ENCODE measurements around the gene CHEK2. TPM values are rescaled to one million over a fixed set of nuclear protein-coding genes. Genes with fewer than 3 reads are reported as not detected.
"Not testable (repeated sequence)": the region's sequence is repeated elsewhere in the genome, so short reads cannot be mapped to it uniquely, and the experiment has no call there.

The CHEK2 gene
- polyA plus RNA-seq, 4 donors: 6.5 to 25.4 (median 15.0) TPM

GRCh38 chr22:28693041-28693760 is 48.4 kb downstream of the CHEK2 start:
- not testable (repeated sequence) for H3K27ac ChIP-seq (ENCODE audit: low read depth in 1 of 3, low read length in 2 of 3); FAIRE-seq
- 94 to 96% (median 95%) methylated on average over 6 of the region's 6 CpGs for WGBS, 3 donors

GRCh38 chr22:28689796-28690195 is 51.8 kb downstream of the CHEK2 start:
- H3K4me3 ChIP-seq (ENCODE audit: low read depth in 1 of 3, low read length in 3 of 3); FAIRE-seq; H3K4me1 ChIP-seq (ENCODE audit: control insufficient read depth in 3 of 3, insufficient read depth in 2 of 3, low read depth in 1 of 3, low read length in 2 of 3); H3K9me3 ChIP-seq (ENCODE audit: control insufficient read depth in 2 of 2, insufficient read depth in 1 of 2, low read depth in 1 of 2, low read length in 1 of 2); H3K27ac ChIP-seq (ENCODE audit: low read depth in 1 of 3, low read length in 2 of 3); H3K27me3 ChIP-seq (ENCODE audit: control insufficient read depth in 3 of 3, insufficient read depth in 3 of 3, low read length in 3 of 3); DNase-seq: not testable (repeated sequence)
- 88 to 96% (median 94%) methylated on average over 2 of the region's 2 CpGs for WGBS, 3 donors
- H3K36me3 ChIP-seq (ENCODE audit: control insufficient read depth in 3 of 3, insufficient read depth in 2 of 3, low read depth in 1 of 3, low read length in 3 of 3): peaks cover 0 to 10% (median 0%) of the 10 kb centered on the region in 3 donors

More at GRCh38 chr22:28693041-28693760, 48.4 kb downstream of the CHEK2 start:
- not testable (repeated sequence) for H3K4me1 ChIP-seq (ENCODE audit: control insufficient read depth in 3 of 3, insufficient read depth in 2 of 3, low read depth in 1 of 3, low read length in 2 of 3); H3K27me3 ChIP-seq (ENCODE audit: control insufficient read depth in 3 of 3, insufficient read depth in 3 of 3, low read length in 3 of 3); H3K9me3 ChIP-seq (ENCODE audit: control insufficient read depth in 2 of 2, insufficient read depth in 1 of 2, low read depth in 1 of 2, low read length in 1 of 2); DNase-seq; H3K4me3 ChIP-seq (ENCODE audit: low read depth in 1 of 3, low read length in 3 of 3)
- peaks cover 0 to 14% (median 0%) of the 10 kb centered on the region in 3 donors for H3K36me3 ChIP-seq (ENCODE audit: control insufficient read depth in 3 of 3, insufficient read depth in 2 of 3, low read depth in 1 of 3, low read length in 3 of 3)

GRCh38 chr22:28682966-28683365 is 58.7 kb downstream of the CHEK2 start:
- not testable (repeated sequence) for H3K9me3 ChIP-seq (ENCODE audit: control insufficient read depth in 2 of 2, insufficient read depth in 1 of 2, low read depth in 1 of 2, low read length in 1 of 2); DNase-seq; H3K36me3 ChIP-seq (ENCODE audit: control insufficient read depth in 3 of 3, insufficient read depth in 2 of 3, low read depth in 1 of 3, low read length in 3 of 3); H3K27ac ChIP-seq (ENCODE audit: low read depth in 1 of 3, low read length in 2 of 3); H3K4me1 ChIP-seq (ENCODE audit: control insufficient read depth in 3 of 3, insufficient read depth in 2 of 3, low read depth in 1 of 3, low read length in 2 of 3); H3K27me3 ChIP-seq (ENCODE audit: control insufficient read depth in 3 of 3, insufficient read depth in 3 of 3, low read length in 3 of 3); H3K4me3 ChIP-seq (ENCODE audit: low read depth in 1 of 3, low read length in 3 of 3); FAIRE-seq
- 85 to 93% (median 88%) methylated on average over 4 of the region's 4 CpGs for WGBS, 3 donors

GRCh38 chr22:28680813-28681490 is 60.7 kb downstream of the CHEK2 start:
- WGBS, 3 donors: 40 to 78% (median 50%) methylated on average over 4 to 5 of the region's 5 CpGs
- not testable (repeated sequence) for H3K4me3 ChIP-seq (ENCODE audit: low read depth in 1 of 3, low read length in 3 of 3); H3K27me3 ChIP-seq (ENCODE audit: control insufficient read depth in 3 of 3, insufficient read depth in 3 of 3, low read length in 3 of 3); FAIRE-seq; H3K36me3 ChIP-seq (ENCODE audit: control insufficient read depth in 3 of 3, insufficient read depth in 2 of 3, low read depth in 1 of 3, low read length in 3 of 3); H3K9me3 ChIP-seq (ENCODE audit: control insufficient read depth in 2 of 2, insufficient read depth in 1 of 2, low read depth in 1 of 2, low read length in 1 of 2); H3K4me1 ChIP-seq (ENCODE audit: control insufficient read depth in 3 of 3, insufficient read depth in 2 of 3, low read depth in 1 of 3, low read length in 2 of 3)
- peak overlapping the region in 1 of 3 donors; percentile 51 for H3K27ac ChIP-seq (ENCODE audit: low read depth in 1 of 3, low read length in 2 of 3)
- DNase-seq: peak; percentile 55 to 77

GRCh38 chr22:28679611-28680287 is 61.9 kb downstream of the CHEK2 start, which contains the start of gene TTC28:
TSS of gene TTC28 (minus strand) at chr22:28679840. CDS start at chr22:28679723, 117 bp downstream.
- 3 to 7% (median 4%) methylated on average over 44 to 101 of the region's 101 CpGs for WGBS, 3 donors
- not testable (repeated sequence) for H3K4me1 ChIP-seq (ENCODE audit: control insufficient read depth in 3 of 3, insufficient read depth in 2 of 3, low read depth in 1 of 3, low read length in 2 of 3); H3K9me3 ChIP-seq (ENCODE audit: control insufficient read depth in 2 of 2, insufficient read depth in 1 of 2, low read depth in 1 of 2, low read length in 1 of 2); H3K36me3 ChIP-seq (ENCODE audit: control insufficient read depth in 3 of 3, insufficient read depth in 2 of 3, low read depth in 1 of 3, low read length in 3 of 3); H3K27me3 ChIP-seq (ENCODE audit: control insufficient read depth in 3 of 3, insufficient read depth in 3 of 3, low read length in 3 of 3); FAIRE-seq
- peak in 1 of 2 donors; percentile 90 for DNase-seq
- H3K27ac ChIP-seq (ENCODE audit: low read depth in 1 of 3, low read length in 2 of 3): peak within 1 kb of the TSS in 2 of 3 donors; percentile 50 to 62
- H3K4me3 ChIP-seq (ENCODE audit: low read depth in 1 of 3, low read length in 3 of 3): peak within 1 kb of the TSS; percentile 15 to 73 (median 53)

GRCh38 chr22:28678778-28679610 is 62.6 kb downstream of the CHEK2 start:
- WGBS, 3 donors: 14 to 19% (median 16%) methylated on average over 43 to 58 of the region's 58 CpGs
- H3K27me3 ChIP-seq (ENCODE audit: control insufficient read depth in 3 of 3, insufficient read depth in 3 of 3, low read length in 3 of 3); H3K36me3 ChIP-seq (ENCODE audit: control insufficient read depth in 3 of 3, insufficient read depth in 2 of 3, low read depth in 1 of 3, low read length in 3 of 3); H3K4me1 ChIP-seq (ENCODE audit: control insufficient read depth in 3 of 3, insufficient read depth in 2 of 3, low read depth in 1 of 3, low read length in 2 of 3); H3K9me3 ChIP-seq (ENCODE audit: control insufficient read depth in 2 of 2, insufficient read depth in 1 of 2, low read depth in 1 of 2, low read length in 1 of 2); FAIRE-seq: not testable (repeated sequence)
- DNase-seq: peak in 1 of 2 donors; percentile 14
- Histone ChIP-seq H3K4me3 (ENCODE audit: low read depth in 1 of 3, low read length in 3 of 3) (peak overlapping the region; percentile 15 to 73 (median 53)), H3K27ac (ENCODE audit: low read depth in 1 of 3, low read length in 2 of 3) (peak overlapping the region in 1 of 3 donors; percentile 62)

GRCh38 chr22:28678170-28678569 is 63.5 kb downstream of the CHEK2 start:
- H3K4me3 ChIP-seq (ENCODE audit: low read depth in 1 of 3, low read length in 3 of 3); H3K4me1 ChIP-seq (ENCODE audit: control insufficient read depth in 3 of 3, insufficient read depth in 2 of 3, low read depth in 1 of 3, low read length in 2 of 3); H3K36me3 ChIP-seq (ENCODE audit: control insufficient read depth in 3 of 3, insufficient read depth in 2 of 3, low read depth in 1 of 3, low read length in 3 of 3); H3K27me3 ChIP-seq (ENCODE audit: control insufficient read depth in 3 of 3, insufficient read depth in 3 of 3, low read length in 3 of 3); FAIRE-seq; H3K27ac ChIP-seq (ENCODE audit: low read depth in 1 of 3, low read length in 2 of 3); H3K9me3 ChIP-seq (ENCODE audit: control insufficient read depth in 2 of 2, insufficient read depth in 1 of 2, low read depth in 1 of 2, low read length in 1 of 2); DNase-seq: not testable (repeated sequence)
- 78 to 92% (median 85%) methylated on average over 7 of the region's 7 CpGs for WGBS, 3 donors
